Measurements from ENCODE around the gene TDRD7.

TDRD7 gene

DNA sequence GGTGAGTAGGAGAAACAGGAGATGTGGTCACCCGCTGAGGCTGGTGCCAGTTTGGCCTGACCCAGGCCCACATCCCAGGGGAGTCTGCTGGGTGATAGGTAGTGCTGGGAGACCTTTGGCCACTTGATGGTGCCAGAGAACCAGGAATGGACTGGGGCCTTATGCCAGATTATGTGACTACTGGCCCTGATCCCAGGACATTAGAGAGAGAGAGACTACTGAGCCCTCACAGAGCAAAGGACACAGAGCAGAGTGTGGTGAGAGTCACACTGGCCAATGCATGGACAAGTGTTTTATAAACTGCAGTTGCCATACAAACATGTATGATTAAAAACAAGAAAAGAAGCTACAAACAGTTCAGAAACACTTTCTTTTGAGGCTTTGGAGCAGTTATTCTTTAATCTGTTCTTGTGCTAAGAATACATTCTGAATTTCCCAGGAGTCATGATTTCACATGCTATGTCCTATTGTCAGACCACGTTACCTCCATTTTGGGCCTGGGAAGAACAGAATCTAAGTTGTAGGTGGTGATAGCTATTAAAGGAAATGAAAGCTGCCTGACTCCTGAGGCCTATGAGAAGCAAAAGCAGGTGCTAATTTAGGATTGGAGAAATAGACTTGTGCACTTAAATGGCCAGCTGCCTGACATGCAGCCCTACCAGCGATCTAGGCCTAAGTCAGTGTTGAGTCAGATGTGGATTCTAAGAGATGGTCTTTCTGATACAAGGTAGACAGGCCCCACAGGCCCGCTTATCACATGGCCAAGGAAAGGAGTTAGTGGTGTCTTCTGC lies 57.0 kb downstream of the TDRD7 start:
- Histone ChIP-seq H2AK5ac (ENCODE audit: low read length) (no peak overlapping the region), H3K4me1 (ENCODE audit: control insufficient read depth in 1 of 2, insufficient read depth in 2 of 2, low read length in 2 of 2) (no peaks in the 10 kb centered on the region), H2BK120ac (ENCODE audit: insufficient read depth, low read length, poor library complexity) (no peak overlapping the region), H2BK5ac (ENCODE audit: low read depth, low read length, poor library complexity) (no peak overlapping the region), H3K79me1 (ENCODE audit: low read length) (no peaks in the 10 kb centered on the region), H3K4me3 (ENCODE audit: low read depth, low read length) (no peak overlapping the region), H3K4ac (ENCODE audit: low read depth, low read length) (no peak overlapping the region), H3K23ac (ENCODE audit: low read length) (no peak overlapping the region), H3K9me3 (ENCODE audit: insufficient read depth, low read depth, low read length) (no peaks in the 10 kb centered on the region), H3K27ac (ENCODE audit: low read depth, low read length) (no peak overlapping the region), H2AFZ (ENCODE audit: insufficient read depth, low read length, poor library complexity) (no peak overlapping the region), H3K79me2 (ENCODE audit: control insufficient read depth, insufficient read depth, low read length, poor library complexity) (no peaks in the 10 kb centered on the region), H3K18ac (ENCODE audit: low read length) (no peak overlapping the region), H2BK12ac (ENCODE audit: low read length) (no peak overlapping the region), H3K27me3 (ENCODE audit: insufficient read depth, low read length) (no peaks in the 10 kb centered on the region), H3K4me2 (ENCODE audit: low read length) (no peak overlapping the region), H3K14ac (ENCODE audit: low read length) (no peak overlapping the region), H4K91ac (ENCODE audit: low read depth, low read length) (no peak overlapping the region), H3K9ac (ENCODE audit: low read length) (no peak overlapping the region), H4K12ac (ENCODE audit: low read depth, low read length) (no peak overlapping the region), H3K36me3 (ENCODE audit: control insufficient read depth in 1 of 2, insufficient read depth in 2 of 2, low read length in 2 of 2) (no peaks in the 10 kb centered on the region), H4K8ac (ENCODE audit: low read depth, low read length) (no peak overlapping the region)
- peak; percentile 21 to 67 for DNase-seq
- WGBS (ENCODE audit: extremely low coverage, insufficient coverage, insufficient read length): no CpG with 5 or more reads among the region's 4 CpGs

DNA sequence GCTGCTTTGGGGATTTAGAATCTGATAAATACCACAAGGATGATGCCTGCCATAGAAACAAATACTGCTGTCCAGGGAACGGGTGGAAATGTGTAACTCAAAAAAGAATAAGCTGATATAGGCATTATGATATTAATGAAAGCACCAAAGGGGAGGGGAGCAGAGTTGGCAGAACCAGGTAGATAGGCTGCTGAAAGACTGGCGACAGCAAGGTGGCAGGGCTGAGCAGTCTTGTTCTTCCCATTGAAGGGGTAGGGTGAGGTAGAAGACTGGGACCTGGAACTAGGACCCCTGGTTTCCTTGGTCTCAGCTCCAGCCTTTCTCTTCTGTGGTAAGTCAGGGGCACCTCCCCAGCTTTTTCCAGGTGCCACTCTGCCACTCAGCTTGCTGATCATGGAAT lies 58.2 kb downstream of the TDRD7 start:
- Histone ChIP-seq H3K36me3 (ENCODE audit: control insufficient read depth in 1 of 2, insufficient read depth in 2 of 2, low read length in 2 of 2) (no peaks in the 10 kb centered on the region), H4K91ac (ENCODE audit: low read depth, low read length) (no peak overlapping the region), H4K8ac (ENCODE audit: low read depth, low read length) (no peak overlapping the region), H3K4me1 (ENCODE audit: control insufficient read depth in 1 of 2, insufficient read depth in 2 of 2, low read length in 2 of 2) (no peaks in the 10 kb centered on the region), H3K4me3 (ENCODE audit: low read depth, low read length) (no peak overlapping the region), H2AK5ac (ENCODE audit: low read length) (no peak overlapping the region), H3K23ac (ENCODE audit: low read length) (no peak overlapping the region), H4K12ac (ENCODE audit: low read depth, low read length) (no peak overlapping the region), H3K79me2 (ENCODE audit: control insufficient read depth, insufficient read depth, low read length, poor library complexity) (no peaks in the 10 kb centered on the region), H3K4ac (ENCODE audit: low read depth, low read length) (no peak overlapping the region), H2BK120ac (ENCODE audit: insufficient read depth, low read length, poor library complexity) (no peak overlapping the region), H3K9me3 (ENCODE audit: insufficient read depth, low read depth, low read length) (no peaks in the 10 kb centered on the region), H3K4me2 (ENCODE audit: low read length) (no peak overlapping the region), H3K9ac (ENCODE audit: low read length) (no peak overlapping the region), H2BK12ac (ENCODE audit: low read length) (no peak overlapping the region), H3K14ac (ENCODE audit: low read length) (no peak overlapping the region), H3K79me1 (ENCODE audit: low read length) (no peaks in the 10 kb centered on the region), H3K27ac (ENCODE audit: low read depth, low read length) (no peak overlapping the region), H3K27me3 (ENCODE audit: insufficient read depth, low read length) (no peaks in the 10 kb centered on the region), H2BK5ac (ENCODE audit: low read depth, low read length, poor library complexity) (no peak overlapping the region), H3K18ac (ENCODE audit: low read length) (no peak overlapping the region), H2AFZ (ENCODE audit: insufficient read depth, low read length, poor library complexity) (no peak overlapping the region)
- no peak for DNase-seq
- WGBS (ENCODE audit: extremely low coverage, insufficient coverage, insufficient read length): no CpG with 5 or more reads among the region's 2 CpGs

DNA sequence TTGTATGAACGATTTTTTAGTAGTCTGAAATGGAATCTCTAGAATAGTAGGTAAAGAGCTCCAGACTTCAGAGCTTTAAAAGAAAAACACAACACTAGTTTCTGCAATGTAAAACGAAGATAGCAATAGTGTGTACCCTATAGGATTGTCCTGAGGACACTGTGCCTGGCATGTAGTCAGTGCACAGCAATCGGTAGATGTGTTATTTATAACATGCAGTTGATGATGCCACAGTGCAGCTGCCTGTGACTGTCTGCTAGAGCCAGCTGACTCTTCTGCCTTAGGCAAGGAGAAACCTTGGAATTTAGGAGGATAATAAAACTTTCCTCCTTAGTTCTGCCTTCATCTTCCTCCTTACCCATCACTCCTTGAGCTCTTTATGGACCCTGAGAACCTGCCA lies 61.8 kb downstream of the TDRD7 start:
- Histone ChIP-seq H3K9ac (ENCODE audit: low read length) (no peak overlapping the region), H4K8ac (ENCODE audit: low read depth, low read length) (no peak overlapping the region), H3K79me1 (ENCODE audit: low read length) (no peaks in the 10 kb centered on the region), H2BK120ac (ENCODE audit: insufficient read depth, low read length, poor library complexity) (no peak overlapping the region), H3K79me2 (ENCODE audit: control insufficient read depth, insufficient read depth, low read length, poor library complexity) (no peaks in the 10 kb centered on the region), H3K14ac (ENCODE audit: low read length) (no peak overlapping the region), H3K4me3 (ENCODE audit: low read depth, low read length) (no peak overlapping the region), H3K27ac (ENCODE audit: low read depth, low read length) (no peak overlapping the region), H3K36me3 (ENCODE audit: control insufficient read depth in 1 of 2, insufficient read depth in 2 of 2, low read length in 2 of 2) (no peaks in the 10 kb centered on the region), H3K23ac (ENCODE audit: low read length) (no peak overlapping the region), H3K4me2 (ENCODE audit: low read length) (no peak overlapping the region), H2BK12ac (ENCODE audit: low read length) (no peak overlapping the region), H2AFZ (ENCODE audit: insufficient read depth, low read length, poor library complexity) (no peak overlapping the region), H3K4ac (ENCODE audit: low read depth, low read length) (no peak overlapping the region), H3K4me1 (ENCODE audit: control insufficient read depth in 1 of 2, insufficient read depth in 2 of 2, low read length in 2 of 2) (no peaks in the 10 kb centered on the region), H3K18ac (ENCODE audit: low read length) (no peak overlapping the region), H3K27me3 (ENCODE audit: insufficient read depth, low read length) (no peaks in the 10 kb centered on the region), H4K12ac (ENCODE audit: low read depth, low read length) (no peak overlapping the region), H2BK5ac (ENCODE audit: low read depth, low read length, poor library complexity) (no peak overlapping the region), H3K9me3 (ENCODE audit: insufficient read depth, low read depth, low read length) (no peaks in the 10 kb centered on the region), H2AK5ac (ENCODE audit: low read length) (no peak overlapping the region), H4K91ac (ENCODE audit: low read depth, low read length) (no peak overlapping the region)
- peak; percentile 36 to 42 for DNase-seq
- WGBS (ENCODE audit: extremely low coverage, insufficient coverage, insufficient read length): no CpG with 5 or more reads among the region's 3 CpGs

DNA sequence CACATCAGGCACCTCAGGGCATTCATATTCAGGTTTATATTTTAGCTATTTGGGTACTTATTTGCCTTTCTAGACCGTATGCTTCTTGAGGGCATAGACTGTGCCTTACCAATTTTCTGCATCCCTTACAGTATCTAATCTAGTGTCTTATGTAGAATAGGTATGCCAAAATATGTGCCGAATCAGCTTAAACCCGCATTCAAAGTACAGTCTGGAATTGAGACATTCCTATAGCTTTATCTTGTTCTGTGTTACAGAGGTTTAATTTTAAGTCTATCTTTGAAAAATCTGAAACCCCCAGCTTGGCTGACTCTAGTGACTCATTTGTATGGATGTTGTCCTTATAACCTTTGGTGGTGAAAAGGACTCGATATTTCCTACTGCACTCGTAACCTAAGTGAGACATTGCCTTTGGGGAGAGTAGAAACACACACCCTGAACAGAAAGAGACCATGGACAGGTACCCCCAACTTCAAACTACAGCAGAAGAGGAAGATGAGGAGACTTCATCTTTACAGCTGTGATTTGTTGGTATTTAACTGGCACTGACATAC lies 62.6 kb downstream of the TDRD7 start:
- no peak overlapping the region for H3K4ac ChIP-seq (ENCODE audit: low read depth, low read length)
- H3K27ac ChIP-seq (ENCODE audit: low read depth, low read length): no peak overlapping the region
- no peaks in the 10 kb centered on the region for H3K9me3 ChIP-seq (ENCODE audit: insufficient read depth, low read depth, low read length)
- no CpG with 5 or more reads among the region's 5 CpGs for WGBS (ENCODE audit: extremely low coverage, insufficient coverage, insufficient read length)
- no peaks in the 10 kb centered on the region for H3K27me3 ChIP-seq (ENCODE audit: insufficient read depth, low read length)
- no peaks in the 10 kb centered on the region for H3K4me1 ChIP-seq (ENCODE audit: control insufficient read depth in 1 of 2, insufficient read depth in 2 of 2, low read length in 2 of 2)
- no peak overlapping the region for H3K14ac ChIP-seq (ENCODE audit: low read length)
- H4K91ac ChIP-seq (ENCODE audit: low read depth, low read length): no peak overlapping the region
- no peak overlapping the region for H3K23ac ChIP-seq (ENCODE audit: low read length)
- no peaks in the 10 kb centered on the region for H3K36me3 ChIP-seq (ENCODE audit: control insufficient read depth in 1 of 2, insufficient read depth in 2 of 2, low read length in 2 of 2)
- no peak overlapping the region for H2BK120ac ChIP-seq (ENCODE audit: insufficient read depth, low read length, poor library complexity)
- H3K18ac ChIP-seq (ENCODE audit: low read length): no peak overlapping the region
- H4K12ac ChIP-seq (ENCODE audit: low read depth, low read length): no peak overlapping the region
- no peak overlapping the region for H2BK5ac ChIP-seq (ENCODE audit: low read depth, low read length, poor library complexity)
- H3K9ac ChIP-seq (ENCODE audit: low read length): no peak overlapping the region
- no peak overlapping the region for H2AK5ac ChIP-seq (ENCODE audit: low read length)
- H4K8ac ChIP-seq (ENCODE audit: low read depth, low read length): no peak overlapping the region
- H3K4me2 ChIP-seq (ENCODE audit: low read length): no peak overlapping the region
- H2AFZ ChIP-seq (ENCODE audit: insufficient read depth, low read length, poor library complexity): no peak overlapping the region
- peak; percentile 63 to 90 for DNase-seq
- no peaks in the 10 kb centered on the region for H3K79me2 ChIP-seq (ENCODE audit: control insufficient read depth, insufficient read depth, low read length, poor library complexity)
- no peaks in the 10 kb centered on the region for H3K79me1 ChIP-seq (ENCODE audit: low read length)
- H2BK12ac ChIP-seq (ENCODE audit: low read length): no peak overlapping the region
- no peak overlapping the region for H3K4me3 ChIP-seq (ENCODE audit: low read depth, low read length)

All from trophoblast cell (in vitro differentiated cells and primary cell).